RCC 7860 (cell line): ENCODE measurements around the gene ANXA8.

Experiments used
- DNase-seq: peaks from one replicate; pipeline ENCODE4 v3.0.0-alpha.2; 2015; ENCODE audit warnings: low spot score
- FAIRE-seq: peaks from 2 replicates; lab custom pipeline; 2012; peaks lifted over from hg19 to GRCh38; lab: Jason Lieb, UNC

ANXA8 gene

DNA sequence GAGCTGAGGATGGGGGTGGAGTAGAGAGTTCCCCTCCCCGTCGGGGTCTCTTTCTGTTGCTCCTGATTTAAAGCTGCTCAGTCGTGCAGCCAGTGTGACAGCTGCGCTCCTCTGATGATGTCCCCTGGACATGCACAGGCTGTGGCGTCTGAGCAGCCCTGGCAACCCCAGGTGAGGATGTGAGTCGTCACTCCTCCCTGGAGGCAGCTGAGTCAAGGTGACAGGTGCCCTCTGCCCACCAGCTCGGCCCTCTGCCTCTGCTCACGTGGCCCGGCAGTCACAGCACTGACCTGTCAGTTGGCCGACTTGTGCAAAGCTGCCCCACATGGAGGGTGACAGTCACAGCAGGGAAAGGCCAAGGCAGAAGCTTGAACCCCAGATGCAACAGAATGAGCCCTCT is 33.9 kb downstream of the ANXA8 start:
- FAIRE-seq (no peak), DNase-seq (no peak)

DNA sequence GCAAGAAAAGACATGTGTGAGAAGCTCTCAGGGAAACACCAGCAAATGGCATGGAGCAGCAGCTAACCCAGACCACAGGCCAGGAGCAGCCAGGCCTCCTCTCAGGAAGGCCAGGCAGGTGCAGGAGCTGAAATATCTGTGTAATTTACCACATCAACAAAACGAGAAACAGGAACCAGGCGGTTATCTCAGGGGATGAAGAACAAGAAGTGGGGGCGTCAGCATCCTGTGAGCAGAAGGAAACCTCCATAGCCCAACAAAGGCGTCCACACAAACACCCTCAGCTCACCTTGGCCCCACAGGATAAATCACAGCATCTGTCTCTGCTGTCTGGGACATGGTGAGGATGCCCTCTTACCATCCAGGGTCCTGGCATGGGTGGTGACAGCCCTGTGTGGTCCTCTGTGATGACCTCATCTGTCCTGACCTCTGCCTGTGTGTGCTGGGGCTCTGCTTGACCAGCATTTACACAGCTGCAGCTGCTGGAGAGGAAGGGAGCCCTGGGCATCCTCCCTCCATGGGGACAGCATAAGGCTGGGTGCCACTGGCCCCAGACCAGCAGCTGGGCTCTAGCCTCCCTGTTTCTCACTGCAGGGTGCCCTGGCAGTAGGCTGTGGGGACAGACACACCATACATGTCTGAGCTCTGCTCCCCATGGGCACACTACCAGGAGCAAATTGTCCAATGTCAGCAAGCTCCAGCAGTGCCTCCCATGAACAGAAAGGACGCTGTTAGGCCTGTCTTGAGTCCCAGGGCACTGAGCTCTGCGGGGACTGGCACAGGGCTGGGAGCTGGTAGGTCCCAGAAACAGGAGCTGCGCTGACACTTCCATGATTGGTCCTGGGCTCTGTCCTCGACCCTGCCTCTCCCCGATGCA is 34.6 kb downstream of the ANXA8 start:
- no peak for FAIRE-seq
- DNase-seq, result no peak

DNA sequence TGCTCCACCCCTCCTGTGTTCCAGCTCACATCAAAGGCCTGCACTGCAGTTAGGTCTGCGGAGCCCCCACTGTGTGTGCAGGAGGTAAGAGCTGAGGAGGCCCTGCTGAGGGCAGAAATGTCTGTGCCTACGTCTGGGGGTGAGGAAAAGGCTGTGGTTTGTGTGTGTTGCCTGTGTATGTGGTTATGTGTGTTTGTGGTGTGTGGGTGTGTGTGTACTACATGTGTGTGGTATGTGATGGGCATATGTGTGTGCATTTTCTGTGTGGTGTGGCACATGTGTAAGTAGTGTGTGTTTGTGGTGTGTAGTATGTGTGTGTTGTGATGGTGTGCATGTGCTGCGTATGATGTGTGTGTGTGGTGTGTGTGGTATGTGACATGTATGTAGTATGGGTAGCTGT is 36.2 kb downstream of the ANXA8 start:
- no peak for FAIRE-seq
- DNase-seq, result no peak

DNA sequence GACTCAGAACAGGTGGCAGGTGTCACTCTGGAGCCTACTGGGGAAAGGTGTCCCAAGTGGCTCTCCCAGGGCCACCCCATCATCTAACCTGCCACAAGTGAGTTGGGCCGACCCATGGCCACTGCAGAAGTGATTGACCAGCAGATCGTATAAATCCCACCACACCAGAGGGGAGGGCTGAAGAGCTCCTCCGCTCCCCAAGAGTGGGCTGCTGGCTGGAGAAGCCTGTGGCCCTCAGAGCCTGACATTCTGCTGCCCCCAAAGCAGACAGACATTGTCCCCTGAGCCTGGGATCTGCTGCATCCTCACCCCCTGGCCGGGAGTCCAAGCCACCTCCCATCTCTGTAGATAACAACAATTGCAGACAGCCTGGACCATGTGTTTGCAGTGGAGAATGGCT is 36.7 kb downstream of the ANXA8 start:
- no peak for DNase-seq

DNA sequence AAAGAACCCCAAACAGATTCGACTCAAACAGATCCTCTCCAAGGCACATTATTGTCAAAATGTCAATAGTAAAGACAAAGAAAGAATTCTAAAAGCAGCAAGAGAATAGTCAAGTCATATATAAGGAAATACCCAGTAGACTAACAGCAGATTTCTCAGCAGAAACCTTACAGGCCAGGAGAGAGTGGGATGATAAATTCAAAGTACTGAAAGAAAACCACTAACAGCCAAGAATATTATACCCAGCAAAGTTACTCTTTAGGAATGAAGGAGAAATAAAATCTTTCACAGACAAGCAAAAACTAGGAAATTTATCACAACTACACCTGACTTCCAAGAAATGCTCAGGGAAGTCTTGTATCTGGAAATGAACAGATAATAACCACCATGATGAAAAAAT is 38.2 kb downstream of the ANXA8 start:
- FAIRE-seq (no peak), DNase-seq (no peak)

More for the DNA sequence above, 36.7 kb downstream of the ANXA8 start:
- FAIRE-seq, result no peak

DNA sequence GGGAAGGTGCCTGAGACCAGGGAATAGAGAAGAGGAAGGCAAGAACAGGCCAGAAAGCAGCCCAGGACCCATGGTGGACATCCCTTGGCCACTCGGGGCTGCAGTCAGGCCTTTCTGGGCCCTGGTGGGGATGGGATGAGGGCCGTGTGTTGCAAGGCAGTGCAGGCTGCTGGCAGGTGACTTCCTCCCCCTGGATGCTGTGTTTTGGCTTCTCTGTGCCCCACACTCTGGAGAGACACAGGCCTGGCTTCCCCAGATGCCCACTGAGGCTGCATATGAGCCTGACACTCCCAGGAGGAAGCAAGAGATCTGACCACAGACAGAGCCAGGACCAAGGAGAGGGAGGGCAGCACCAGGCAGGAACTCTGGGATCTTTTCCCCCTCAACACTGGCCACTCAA is 39.9 kb downstream of the ANXA8 start:
- FAIRE-seq (no peak), DNase-seq (no peak)

DNA sequence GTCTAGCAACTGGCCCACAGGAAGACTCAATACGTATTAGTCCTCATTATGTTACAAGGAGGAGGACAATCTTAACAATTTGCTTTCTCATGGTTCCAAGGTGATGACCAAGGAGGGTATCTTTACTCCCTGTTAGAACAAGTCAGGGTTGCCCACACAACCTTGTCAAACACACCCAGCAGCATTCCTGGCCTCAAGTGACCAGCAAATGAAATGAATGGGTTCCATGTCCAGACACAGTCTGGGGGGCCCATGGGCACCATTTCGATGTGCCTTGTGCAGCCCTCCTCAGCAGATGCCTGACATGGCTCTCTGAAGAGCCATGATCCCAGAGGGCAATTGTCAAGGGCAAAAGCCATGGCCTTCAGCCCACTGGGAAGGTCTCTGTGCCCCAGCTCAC is 40.8 kb downstream of the ANXA8 start:
- DNase-seq (no peak), FAIRE-seq (no peak)

DNA sequence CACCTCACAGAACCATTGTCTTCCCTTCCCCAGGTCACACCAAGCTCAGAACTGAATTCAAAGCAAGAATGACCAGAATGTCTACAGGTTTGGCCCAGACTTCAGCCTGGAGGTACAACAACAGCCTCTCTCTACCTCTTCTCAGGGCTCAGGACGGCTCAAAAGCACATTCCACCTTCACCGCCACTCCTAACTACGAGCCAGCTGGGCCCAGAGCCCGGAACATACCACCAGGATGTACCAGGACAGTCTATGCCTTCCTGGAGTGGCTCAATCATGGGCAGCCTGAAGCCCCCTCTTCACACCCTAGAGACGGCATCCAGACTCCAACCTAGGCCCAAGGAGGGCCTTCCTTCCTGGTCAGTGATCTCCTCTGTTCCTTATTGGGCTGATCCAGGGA is 41.6 kb downstream of the ANXA8 start:
- no peak for FAIRE-seq

DNA sequence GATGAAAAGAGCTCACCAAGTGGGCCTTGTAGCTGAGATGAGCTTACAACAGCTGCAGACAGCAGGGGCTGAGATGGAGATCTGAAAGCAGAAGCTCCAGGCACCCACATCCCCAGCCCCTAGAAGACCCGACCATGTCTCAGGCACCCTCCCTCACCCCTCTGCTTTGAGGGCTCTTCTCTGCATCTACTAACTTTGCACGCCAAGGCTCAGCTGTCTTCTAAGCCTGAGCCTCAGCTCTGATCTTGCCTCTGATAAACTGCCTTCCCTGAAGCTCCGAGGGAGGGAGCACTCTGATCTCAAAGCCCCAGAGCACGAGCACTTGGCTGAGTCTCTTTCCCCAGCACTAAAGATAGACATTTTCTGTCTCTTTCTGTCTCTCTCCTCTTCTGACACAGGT is 42.0 kb downstream of the ANXA8 start:
- no peak for DNase-seq
- FAIRE-seq, result no peak

More for the DNA sequence above, 41.6 kb downstream of the ANXA8 start:
- DNase-seq, result no peak

DNA sequence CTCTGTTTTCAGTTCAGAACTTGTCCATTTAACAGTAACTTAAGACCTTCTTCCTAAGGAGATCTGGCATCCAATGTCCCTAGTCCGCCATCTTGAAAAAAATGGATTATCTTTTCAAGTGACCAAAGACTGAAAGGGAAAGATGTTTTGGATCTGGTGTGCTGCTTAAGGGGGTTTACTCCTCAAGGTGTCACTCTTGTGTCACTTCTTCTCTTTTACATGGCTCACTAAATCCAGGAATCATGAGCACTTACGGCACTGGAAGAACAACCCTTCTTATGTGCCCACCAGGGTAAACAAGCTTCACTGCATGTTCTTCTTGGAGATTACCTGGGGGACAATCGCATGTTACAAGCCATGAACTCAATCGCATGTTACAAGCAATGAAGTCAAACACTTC is 43.7 kb downstream of the ANXA8 start:
- no peak for DNase-seq
- FAIRE-seq, result no peak

DNA sequence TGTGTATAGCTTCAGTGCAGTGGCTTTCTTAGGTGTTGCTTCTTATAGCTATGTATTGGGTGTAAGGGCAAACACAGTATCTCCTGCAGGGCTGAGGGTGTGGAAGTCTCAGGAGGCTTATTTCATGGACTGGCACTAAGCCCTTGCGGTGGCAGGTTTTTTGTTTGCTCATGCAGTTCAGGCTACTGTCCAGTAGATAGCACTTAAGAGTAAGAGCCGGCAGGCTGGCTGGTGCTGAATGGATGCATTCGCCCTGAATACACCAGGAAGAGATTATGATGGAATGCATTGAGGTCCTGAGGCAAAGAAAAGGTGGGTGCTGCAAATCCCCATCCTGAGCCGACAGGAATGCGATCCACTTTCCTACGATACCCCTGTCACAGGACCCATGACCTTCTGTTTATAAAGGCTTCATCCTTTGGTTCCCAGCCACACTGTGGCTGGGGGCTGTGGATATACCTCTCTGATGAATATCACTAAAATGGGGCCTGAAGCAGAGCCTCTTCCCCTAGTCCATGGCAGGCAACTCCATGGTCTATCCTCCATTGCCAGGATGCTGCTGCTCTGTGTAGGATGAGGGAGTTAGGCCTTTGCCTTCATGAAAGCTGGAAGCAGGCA is 44.9 kb downstream of the ANXA8 start:
- FAIRE-seq (no peak), DNase-seq (peak; percentile 45)

DNA sequence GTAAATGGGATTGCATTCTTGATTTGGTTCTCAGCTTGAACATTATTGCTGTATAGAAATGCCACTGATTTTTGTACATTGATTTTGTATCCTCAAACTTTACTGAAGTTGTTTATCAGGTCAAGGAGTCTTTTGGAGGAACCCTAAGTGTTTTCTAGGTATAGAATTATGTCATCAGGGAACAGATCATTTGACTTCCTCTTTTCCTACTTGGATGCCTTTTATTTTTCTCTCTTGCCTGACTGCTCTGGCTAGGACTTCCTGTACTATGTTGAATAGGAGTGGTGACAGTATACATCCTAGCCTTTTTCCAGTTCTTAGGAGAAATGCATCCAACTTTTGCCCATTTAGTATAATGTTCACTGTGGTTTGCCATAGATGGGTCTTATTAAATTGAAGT is 48.8 kb downstream of the ANXA8 start:
- no peak for DNase-seq
- FAIRE-seq, result no peak

DNA sequence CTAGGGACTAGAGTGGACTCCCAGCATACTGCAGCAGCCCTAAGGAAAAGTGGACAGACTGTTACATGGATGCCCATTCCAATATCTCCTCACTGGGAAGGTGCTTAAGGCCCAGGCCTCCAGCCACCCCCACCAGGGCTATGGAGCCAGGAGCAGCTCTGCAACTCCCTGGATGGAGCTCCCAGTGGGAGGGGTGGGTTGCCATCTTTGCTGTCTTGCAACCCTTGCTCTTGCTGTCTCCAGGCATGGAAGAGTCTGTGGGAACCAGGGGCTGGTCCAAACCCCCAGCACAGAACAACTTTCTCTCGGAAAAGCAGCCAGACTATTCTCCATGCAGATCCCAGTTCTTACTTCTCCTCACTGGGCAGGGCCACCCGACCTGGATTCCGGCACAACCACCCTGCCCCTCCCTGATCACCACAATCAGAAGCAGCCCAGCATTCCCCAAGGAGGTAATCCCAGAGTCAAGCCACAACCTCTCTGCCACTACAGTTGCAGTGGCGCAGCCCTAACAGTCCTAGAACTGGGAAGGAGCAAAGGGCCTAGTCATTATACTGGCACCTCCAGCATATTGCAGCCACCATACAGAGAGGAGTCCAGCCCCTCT is 58.0 kb downstream of the ANXA8 start:
- no peak for DNase-seq
- FAIRE-seq, result no peak

DNA sequence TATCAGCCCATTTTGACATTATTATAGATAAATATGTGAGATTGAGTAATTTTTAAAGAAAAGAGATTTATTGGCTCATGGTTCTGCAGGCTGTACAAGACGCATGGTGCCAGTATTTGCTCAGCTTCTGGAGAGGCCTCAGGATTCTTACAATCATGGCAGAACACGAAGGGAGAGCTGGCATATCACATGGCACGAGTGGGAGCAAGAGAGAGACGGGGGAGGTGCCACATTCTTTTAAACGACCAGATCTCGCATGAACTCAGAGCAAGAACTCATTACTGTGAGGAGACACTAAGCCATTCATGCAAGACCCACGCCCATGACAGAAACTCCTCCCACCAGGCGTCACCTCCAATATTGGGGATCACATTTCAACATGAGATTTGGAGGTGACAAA is 59.7 kb downstream of the ANXA8 start:
- FAIRE-seq (no peak), DNase-seq (no peak)

DNA sequence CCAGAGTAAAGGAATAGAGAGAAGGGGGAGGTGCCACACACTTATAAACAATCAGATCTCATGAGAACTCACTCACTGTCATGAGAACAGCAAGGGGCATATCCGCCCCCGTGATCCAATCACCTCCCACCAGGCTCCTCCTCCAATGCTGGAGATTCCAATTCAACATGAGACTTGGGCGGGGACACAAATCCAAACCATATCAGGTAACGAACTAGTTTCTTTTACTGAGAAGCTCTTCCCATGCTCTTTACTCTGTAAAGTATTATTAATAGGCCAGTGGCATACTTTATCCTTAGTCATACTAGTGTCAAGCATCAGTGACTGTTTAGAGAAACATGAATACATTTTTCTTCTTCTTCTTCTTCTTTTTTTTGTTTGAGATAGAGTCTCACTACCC is 60.4 kb downstream of the ANXA8 start:
- DNase-seq (no peak), FAIRE-seq (no peak)

DNA sequence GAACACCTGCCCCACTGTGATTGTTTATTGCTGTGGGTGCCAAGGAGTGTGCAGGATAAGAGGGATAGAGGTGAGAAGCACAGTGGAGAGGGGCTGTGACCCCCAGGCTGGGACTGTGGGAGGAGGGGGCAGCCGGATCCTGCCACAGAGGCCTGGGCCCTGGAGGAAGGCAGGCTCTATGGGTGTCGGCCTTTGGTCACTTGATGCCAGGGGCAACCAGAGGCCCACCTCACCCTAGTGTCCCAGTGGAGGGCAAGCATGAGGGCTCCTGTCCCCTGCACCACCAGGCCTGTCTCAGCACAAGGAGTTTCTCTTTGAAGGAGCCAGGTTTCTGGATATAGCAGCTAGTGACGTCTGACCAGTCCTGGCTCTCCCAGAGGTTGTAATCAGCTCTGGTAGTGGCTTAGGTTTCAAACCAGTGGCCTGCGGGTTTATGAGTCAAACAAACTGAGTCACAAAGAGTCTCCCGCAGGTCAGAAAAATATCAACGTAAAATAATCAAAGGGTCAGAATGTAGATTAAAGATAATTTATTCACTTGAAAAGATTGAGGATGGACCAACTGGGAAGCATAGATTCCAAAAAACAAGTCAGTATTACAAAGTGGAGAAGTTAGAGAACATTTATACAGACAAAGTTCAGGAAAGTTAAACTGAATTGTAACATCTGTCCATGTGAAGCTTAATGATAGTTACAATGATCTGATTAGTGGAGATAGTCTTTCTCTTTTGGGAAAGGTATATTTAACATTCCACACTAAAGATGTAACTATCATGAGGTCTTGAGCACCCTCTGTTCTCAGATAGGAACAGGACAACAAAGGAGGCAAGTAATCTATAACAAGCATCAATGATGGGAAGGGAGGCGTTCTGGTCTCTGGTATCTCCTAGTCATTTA is 62.6 kb downstream of the ANXA8 start:
- no peak for FAIRE-seq
- peak; percentile 74 for DNase-seq

DNA sequence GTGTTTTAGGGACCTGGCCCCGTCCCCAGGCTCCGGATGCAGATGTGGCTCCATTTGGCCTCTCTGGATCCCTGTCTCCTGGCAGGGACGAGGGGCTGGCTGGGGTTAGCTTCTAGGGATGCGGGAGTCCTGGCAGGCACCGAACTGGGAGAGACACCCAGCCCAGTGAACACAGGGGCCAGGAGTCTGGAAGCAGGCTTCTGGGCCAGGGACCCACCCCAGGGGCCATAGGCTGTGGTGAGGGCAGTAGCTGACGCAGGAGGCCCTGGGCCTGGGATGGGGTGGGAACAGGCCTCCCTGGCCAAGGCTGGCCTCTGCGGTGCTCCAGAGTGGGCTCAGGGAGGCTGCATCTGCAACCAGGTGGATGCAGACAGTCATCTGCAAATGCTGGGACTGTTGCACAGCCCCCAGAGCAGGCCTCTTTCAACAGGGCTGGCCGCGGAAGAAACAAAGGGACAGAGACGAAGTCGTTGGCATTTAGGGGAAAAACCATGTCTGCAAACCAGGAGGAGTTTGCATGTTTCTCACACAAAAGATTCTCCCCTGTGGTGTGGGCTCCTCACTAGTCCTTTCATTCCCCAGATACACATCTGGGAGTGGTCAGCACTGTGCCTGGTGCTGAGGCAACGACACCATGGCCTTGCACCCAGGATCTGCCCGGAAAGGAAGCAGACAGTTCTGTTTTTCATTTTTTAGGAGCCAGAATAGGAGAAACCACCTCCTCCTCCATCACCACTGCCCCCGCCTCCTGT is 63.4 kb downstream of the ANXA8 start:
- no peak for DNase-seq
- no peak for FAIRE-seq

DNA sequence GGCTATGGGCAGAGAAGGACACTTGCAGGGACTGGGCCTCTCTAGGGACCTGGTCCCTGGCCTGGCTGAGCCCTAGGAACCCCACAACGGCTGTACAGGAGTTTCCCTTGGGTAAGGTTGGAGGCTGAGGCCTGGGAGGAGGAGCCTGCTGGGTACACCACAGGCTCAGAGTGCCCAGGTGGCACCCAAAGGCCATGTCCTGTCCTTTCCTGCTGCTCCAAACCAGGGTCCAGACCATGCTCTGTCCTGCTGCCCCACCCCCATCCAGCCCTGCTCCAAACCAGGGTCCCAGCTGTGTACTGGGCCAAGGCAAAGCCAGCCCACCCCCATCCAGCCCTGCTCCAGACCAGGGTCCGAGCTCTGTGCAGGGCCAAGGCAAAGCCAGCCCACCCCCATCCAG is 64.5 kb downstream of the ANXA8 start:
- no peak for FAIRE-seq
- DNase-seq, result no peak

DNA sequence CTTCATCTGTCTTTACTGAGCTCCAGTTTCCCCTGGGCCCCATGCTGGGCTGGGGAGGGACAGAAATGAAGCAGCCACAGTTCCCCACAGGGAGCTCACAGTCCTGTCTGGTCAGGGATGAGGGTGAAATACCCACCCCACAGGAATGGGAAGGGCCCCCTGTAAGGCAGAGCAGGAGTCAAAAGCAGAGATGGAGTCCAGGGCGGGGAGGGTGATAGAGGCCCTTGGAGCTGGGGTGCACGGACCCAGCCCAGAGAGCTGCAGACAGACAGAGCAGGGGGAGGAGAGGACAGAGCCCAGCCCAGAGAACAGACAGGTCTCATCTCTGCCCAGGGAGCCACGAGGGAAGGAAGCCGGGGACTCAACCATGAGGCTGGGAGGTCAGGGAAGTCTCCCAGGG is 64.9 kb downstream of the ANXA8 start:
- no peak for DNase-seq

DNA sequence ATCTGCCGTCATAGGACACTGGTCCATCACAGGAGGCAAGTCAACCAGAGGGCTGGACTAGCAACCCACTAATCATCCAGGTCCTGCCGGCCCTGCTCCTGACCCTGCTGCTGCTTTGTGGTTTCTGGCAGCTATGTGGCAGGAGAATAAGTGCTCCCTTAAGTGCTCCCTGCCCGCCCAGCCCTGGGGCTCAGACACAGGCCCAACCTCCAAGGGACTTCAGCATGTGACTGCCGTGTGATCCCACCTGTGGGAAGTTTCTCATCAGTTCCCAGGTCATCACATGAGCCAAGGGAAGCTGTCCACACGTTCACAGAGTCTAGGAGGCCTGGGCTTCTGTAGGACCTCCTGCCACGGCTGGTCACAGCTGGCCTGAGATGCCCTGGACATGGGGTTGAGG is 65.6 kb downstream of the ANXA8 start:
- DNase-seq (no peak), FAIRE-seq (no peak)

More for the DNA sequence above, 64.9 kb downstream of the ANXA8 start:
- FAIRE-seq, result no peak
